RWPE1 (cell line): ENCODE measurements around the gene KLRC2.

ENCODE experiments used
- CTCF ChIA-PET: fragments of 350-600 bp; sonication (Branson Sonifier 250); formaldehyde crosslinking; extraction: SDS; loops from one replicate; lab custom pipeline; 2021; lab: Yijun Ruan, JAX
- POLR2A ChIA-PET: fragments of 400-600 bp; formaldehyde crosslinking; extraction: SDS; loops from one replicate; lab custom pipeline; 2020; ENCODE audit warnings: antibody characterized with exemption; ENCODE audit not compliant: low non-redundant PET; lab: Yijun Ruan, JAX
- DNase-seq: peaks from one replicate; pipeline ENCODE4 v3.0.0; 2012; ENCODE audit warnings: low spot score
- H3K27ac ChIP-seq: fragments of 450-650 bp; 2 replicates; pipeline ENCODE4 v1.5.1; 2017
- CTCF ChIP-seq: fragments of 450-650 bp; conservative IDR thresholded peaks from 2 replicates; pipeline ENCODE4 v1.5.1; 2017; ENCODE audit warnings: low read depth, mild to moderate bottlenecking

The KLRC2 gene

DNA sequence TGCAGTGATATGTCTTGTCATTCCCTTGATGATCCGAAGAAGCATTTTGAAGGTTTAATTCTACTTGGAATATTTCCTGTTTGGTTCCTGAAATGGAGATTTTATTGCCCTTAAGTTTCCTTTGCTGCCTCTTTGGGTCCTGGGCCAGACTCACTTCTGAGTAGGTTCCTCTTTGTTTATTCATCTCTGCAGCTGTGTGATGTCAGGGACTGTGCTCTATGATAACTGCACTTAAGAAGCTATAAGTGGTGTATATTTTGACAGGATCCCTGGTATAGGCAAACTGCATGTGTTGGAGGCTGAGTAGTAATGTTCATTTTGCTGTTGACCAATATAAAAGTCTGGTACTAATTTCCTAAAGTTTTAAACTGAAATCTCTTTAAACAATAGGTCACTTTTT, 26.4 kb downstream of the KLRC2 start, which contains the start of gene KLRC4:
Gene KLRC4, minus strand, starts transcription at position 366 of the 400 bp plus-strand sequence. Its CDS starts 182 bp downstream, at position 184.
- CTCF ChIA-PET, result interaction anchor here (0.6 kb wide), 1 partner anchor 20 kb away, joined by 3 read pairs; no protein-coding TSS in a partner anchor
- POLR2A ChIA-PET, result no interaction called here
- no peak for TF ChIP-seq CTCF
- no peak for DNase-seq
- no peak within 1 kb of the TSS for H3K27ac ChIP-seq

- no peak for TF ChIP-seq CTCF
- ChIA-PET CTCF (interaction anchor here (0.6 kb wide), 1 partner anchor 21 kb away, joined by 3 read pairs; no protein-coding TSS in a partner anchor), POLR2A (no interaction called here)
- H3K27ac ChIP-seq, result no peak overlapping the region
- no peak for DNase-seq
Observed at GRCh38 chr12:10408842-10409241, 27.0 kb downstream of the KLRC2 start.

- ChIA-PET CTCF (no interaction called here), POLR2A (no interaction called here)
- no peak overlapping the region for H3K27ac ChIP-seq
- no peak for TF ChIP-seq CTCF
- no peak for DNase-seq
Observed at GRCh38 chr12:10406725-10407124, 29.1 kb downstream of the KLRC2 start.

DNA sequence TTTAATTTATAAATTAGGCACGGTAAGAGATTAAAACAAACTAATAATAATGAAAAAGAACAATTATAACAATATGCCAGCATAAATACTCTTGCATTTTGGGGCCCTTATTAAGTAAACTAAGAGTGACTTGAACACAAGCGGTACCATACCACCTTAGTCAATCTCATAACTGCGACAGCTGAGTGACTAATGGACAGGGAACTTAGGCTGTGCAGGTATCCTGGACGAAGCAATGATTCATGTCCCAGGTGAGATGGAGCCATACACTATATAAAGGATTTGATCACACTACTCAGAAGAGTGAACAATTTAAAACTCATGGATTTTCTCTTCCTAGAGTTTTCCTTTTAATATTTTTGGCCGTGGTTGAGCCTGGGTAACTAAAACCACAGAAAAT, 30.5 kb downstream of the KLRC2 start:
- POLR2A ChIA-PET, result no interaction called here
- CTCF ChIA-PET, result no interaction called here
- DNase-seq, result peak; percentile 30
- no peak for TF ChIP-seq CTCF
- no peak overlapping the region for H3K27ac ChIP-seq

GRCh38 chr12:10404798-10405197, 31.0 kb downstream of the KLRC2 start:
- ChIA-PET POLR2A (no interaction called here), CTCF (no interaction called here)
- H3K27ac ChIP-seq, result no peak overlapping the region
- no peak for TF ChIP-seq CTCF
- no peak for DNase-seq

GRCh38 chr12:10400829-10401228, 35.0 kb downstream of the KLRC2 start:
- no peak for TF ChIP-seq CTCF
- ChIA-PET POLR2A (no interaction called here), CTCF (no interaction called here)
- no peak overlapping the region for H3K27ac ChIP-seq
- DNase-seq, result no peak
